IPS-18c (cell line): ENCODE measurements around the gene TSEN34.
A peak's percentile ranks its signal among the peaks of the same experiment; 100 is the strongest.

Experiments used
- H3K4me3 ChIP-seq: 2 replicates; pipeline ENCODE4 v1.7.0; 2013; ENCODE audit warnings: low read depth, mild to moderate bottlenecking, low read length, moderate library complexity; ENCODE audit not compliant: insufficient read depth
- H3K9me3 ChIP-seq: one replicate; pipeline ENCODE4 v1.6.1; 2013; ENCODE audit warnings: mild to moderate bottlenecking, low read length, moderate library complexity; ENCODE audit not compliant: control insufficient read depth, insufficient read depth

Gene TSEN34

DNA sequence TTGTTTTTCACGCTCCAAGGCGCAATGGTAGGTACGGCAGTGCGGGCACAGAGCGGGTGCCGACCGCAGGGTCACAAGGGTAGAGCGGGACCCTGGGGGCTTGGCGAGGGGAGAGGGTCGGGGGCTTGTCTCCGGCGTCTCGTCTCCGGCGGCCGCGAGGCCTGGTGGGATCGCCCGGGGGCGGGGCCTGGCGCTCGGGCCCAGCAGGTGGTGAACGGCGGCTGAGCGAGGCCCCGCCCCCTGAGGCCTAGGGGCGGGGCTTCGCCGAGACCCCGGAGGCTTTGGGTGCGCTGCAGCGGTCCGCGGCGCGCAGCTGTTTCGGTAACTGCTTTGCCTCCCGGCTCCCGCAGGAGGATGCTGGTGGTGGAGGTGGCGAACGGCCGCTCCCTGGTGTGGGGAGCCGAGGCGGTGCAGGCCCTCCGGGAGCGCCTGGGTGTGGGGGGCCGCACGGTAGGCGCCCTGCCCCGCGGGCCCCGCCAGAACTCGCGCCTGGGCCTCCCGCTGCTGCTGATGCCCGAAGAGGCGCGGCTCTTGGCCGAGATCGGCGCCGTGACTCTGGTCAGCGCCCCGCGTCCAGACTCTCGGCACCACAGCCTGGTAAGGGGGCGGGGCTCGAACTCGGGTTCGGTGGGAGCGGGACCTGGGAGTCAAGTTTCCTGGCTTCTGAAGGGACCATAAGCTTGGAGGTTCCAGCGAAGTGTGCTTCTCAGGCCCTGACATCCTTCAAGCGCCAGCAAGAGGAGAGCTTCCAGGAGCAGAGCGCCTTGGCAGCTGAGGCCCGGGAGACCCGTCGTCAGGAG, at the start of gene TSEN34:
Gene TSEN34, plus strand, starts transcription at position 298 of the 800 bp plus-strand sequence. Its CDS starts 57 bp downstream, at position 355.
- H3K4me3 ChIP-seq = peak within 1 kb of the TSS; percentile 97

DNA sequence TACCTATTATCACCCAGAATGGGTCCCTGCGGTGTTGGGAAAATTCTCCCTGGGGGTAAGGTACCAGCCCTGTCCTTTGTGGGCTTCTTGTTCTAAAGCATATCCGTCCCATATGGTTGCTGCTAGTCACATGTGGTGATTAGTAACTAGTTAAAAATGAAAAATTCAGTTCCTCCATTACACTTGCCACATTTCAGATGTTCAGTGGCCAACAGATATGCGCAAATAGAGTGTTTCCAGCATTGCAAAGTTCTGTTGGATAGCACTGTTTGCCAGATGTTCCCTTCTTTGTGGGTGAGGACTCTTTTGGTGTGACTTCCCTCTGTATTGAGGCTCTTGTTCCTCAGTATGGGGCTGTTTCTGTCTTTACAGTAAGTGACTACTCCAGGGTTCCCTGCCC, 49.8 kb upstream of the TSEN34 start:
- H3K9me3 ChIP-seq = peaks cover 2% of the 10 kb centered on the region
- H3K4me3 ChIP-seq = no peak overlapping the region

More for the DNA sequence above, at the start of gene TSEN34:
- peaks cover 5% of the 10 kb centered on the region for H3K9me3 ChIP-seq

DNA sequence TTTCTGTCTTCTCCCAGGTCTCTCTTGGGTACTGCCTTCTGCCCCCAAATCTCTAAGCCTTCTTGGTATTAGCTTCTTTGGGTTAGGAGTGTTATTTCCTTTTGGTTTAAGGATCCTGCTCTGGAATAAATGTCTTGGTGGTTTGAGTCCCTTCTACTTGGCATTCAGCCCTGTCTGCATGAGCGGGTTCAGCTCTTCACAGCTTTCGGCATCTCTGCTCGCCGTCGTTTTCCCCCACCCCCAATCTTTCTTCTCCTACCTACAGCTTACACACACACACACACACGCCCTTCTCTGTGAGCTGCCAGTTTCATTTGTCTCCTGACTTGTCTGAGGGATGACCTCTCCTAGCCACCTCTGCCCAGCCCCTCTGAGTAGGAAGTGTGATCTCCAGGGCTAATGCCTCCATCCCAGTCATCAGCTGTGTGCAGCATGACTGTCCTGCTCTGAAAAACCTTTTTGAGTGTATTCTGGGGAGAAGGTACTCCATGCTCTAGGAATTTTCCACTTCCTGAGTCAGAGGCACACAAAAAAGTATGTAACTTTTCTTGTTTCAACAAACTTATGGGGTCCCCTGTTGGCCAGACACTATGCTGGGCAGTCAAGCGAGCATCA, 48.8 kb upstream of the TSEN34 start:
- Histone ChIP-seq H3K4me3 (no peak overlapping the region), H3K9me3 (peaks cover 3% of the 10 kb centered on the region)

DNA sequence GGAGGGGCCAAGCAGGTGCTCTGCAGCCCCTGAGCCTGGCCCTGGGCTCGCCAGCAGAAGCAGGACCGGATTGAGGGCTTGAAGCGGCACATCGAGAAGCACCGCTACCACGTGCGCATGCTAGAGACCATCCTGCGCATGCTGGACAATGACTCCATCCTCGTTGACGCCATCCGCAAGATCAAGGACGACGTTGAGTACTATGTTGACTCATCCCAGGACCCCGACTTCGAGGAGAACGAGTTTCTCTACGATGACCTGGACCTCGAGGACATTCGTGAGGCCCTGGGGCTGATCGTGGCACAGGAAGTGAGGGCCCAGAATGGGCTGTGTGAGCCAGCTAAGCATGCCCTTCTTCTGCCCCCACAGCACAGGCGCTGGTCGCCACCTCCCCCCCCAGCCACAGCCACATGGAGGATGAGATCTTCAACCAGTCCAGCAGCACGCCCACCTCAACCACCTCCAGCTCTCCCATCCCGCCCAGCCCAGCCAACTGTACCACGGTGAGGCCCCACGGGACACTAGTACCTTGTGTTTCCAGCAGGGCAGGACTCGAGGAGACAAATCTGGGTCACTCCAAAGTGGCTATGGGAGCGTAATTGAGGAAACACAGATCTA, 45.5 kb upstream of the TSEN34 start:
- Histone ChIP-seq H3K9me3 (peaks cover 3% of the 10 kb centered on the region), H3K4me3 (no peak overlapping the region)

DNA sequence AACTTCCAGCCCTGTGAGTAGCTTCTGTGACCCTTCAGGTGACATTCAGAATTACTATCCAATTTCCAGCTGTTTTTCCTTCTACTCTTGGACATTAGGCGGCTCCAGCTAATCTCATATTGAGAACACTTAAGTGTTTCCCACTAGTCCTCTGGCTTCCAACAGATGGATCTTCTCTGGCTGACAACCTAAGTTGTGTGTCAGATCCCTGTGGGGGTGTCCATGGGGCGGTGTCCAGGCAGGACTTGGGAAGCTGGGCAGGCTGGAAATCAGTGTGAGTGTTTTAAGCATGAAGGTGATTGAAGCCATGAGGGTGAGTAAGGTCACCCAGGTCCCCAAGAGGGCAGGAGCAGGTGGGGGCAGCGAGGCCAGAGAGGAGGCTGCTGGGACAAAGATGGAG, 43.4 kb upstream of the TSEN34 start:
- Histone ChIP-seq H3K4me3 (no peak overlapping the region), H3K9me3 (peaks cover 3% of the 10 kb centered on the region)

DNA sequence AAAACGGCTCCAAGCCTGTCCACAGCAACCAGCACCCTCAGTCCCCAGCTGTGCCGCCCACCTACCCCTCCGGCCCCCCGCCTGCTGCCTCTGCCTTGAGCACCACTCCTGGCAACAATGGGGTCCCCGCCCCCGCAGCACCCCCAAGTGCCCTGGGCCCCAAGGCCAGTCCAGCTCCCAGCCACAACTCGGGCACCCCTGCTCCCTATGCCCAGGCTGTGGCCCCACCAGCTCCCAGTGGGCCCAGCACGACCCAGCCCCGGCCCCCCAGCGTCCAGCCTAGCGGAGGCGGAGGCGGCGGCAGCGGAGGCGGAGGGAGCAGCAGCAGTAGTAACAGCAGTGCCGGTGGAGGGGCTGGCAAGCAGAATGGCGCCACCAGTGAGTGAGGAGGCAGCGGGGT, 43.0 kb upstream of the TSEN34 start:
- Histone ChIP-seq H3K9me3 (peaks cover 3% of the 10 kb centered on the region), H3K4me3 (no peak overlapping the region)

DNA sequence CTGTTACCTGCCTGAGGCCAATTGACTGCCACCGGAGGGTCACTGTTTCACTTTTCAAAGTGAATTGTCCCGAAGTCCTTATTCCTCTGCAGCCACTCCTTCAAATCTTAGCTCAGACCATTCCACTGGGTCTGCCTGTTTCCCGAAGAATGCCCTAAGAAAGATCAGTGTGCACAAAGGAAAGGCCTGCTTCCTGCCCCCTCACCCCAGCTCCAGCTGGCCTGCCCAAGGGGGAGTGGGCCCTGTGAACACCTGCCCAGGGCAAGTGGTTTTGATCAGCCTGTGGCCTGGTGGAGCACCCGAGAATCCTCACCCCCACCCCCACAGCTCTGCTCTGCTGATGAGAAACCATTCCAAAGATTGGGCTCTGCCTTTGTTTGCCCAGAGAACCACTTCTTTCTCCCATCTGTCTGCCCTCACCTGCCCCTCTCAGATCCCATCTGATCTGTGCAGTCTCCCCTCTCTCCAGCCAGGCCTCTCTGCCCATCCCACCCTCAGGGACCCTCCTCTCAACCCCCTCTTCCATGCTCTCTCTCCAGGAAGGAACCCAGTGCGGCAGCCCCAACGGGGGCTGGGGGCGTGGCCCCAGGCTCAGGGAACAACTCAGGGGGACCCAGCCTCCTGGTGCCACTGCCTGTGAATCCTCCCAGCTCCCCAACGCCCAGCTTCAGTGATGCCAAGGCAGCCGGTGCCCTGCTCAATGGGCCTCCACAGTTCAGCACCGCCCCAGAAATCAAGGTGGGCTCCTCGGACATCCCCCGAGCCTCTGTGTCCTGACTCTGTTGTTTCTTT, 41.9 kb upstream of the TSEN34 start:
- H3K9me3 ChIP-seq = peaks cover 3% of the 10 kb centered on the region
- no peak overlapping the region for H3K4me3 ChIP-seq

DNA sequence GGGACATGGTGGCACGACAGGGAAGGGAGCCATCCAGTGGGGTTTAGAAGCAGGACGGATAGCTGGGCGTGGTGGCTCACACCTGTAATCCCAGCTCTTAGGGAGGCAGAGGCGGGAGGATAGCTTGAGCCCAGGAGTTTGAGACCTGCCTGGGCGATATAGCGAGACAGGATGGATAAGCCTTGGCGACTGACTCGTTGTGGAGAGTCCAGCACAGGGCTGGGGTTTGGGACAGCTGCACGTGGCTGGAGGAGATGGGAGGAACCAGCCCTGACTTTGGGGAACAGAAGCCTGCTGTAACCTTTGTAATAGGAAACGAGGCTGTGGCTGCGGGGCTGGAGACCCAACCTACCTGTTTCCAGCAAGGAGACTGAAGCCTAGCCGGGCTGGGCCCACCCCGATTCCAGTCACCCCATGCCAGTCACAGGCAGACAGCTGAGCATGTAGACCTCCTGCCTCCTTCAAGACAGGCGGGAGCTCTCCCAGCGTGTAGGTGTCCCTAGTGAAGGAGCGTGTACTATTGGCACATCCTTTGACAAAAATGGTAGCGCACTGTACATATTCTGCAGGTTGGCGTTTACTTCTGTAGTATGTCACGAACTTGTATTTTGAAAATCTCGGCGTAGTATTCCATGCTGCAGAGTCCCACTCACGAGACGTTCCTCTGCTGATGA, 39.6 kb upstream of the TSEN34 start:
- no peaks in the 10 kb centered on the region for H3K9me3 ChIP-seq
- H3K4me3 ChIP-seq = no peak overlapping the region

DNA sequence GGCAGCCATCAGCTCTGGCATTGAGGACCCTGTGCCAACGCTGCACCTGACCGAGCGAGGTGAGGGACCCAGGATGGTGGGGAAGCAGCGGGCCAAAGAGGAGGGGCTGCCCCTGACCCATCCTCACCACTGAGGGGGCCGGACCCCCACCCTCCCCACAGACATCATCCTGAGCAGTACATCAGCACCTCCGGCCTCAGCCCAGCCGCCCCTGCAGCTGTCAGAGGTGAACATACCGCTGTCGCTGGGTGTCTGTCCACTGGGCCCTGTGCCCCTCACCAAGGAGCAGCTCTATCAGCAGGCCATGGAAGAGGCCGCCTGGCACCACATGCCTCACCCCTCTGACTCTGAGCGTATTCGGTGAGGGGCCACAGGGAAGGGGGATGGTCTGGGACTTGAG, 38.8 kb upstream of the TSEN34 start:
- Histone ChIP-seq H3K4me3 (no peak overlapping the region), H3K9me3 (no peaks in the 10 kb centered on the region)

DNA sequence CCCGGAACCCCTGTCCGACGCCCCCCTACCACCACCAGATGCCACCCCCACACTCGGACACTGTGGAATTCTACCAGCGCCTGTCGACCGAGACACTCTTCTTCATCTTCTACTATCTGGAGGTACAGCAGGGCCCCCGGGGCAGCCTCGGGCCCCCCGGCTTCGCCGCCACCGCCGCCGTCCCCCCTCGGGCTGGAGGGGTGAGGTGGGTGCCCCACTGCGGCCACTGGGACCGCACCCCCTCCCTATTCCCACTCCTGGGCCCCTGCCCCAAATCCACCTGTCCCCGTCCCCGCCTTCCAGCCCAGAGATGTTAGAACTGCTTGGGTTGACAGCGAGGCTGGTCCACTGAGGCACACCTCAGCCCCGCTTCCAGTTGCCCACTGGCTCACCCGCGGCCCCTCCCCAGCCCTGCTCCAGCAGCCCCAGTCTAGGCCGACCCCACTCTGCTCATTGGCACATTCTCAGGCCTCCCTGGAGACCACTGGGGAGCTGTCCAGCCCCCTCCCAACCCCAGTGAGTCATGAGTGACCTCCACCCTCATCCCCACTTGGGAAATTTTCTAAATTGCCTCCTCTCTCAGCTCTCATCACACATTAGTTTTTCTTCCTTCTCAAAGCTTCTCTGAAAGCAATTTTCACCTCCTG, 38.1 kb upstream of the TSEN34 start:
- Histone ChIP-seq H3K4me3 (no peak overlapping the region), H3K9me3 (no peaks in the 10 kb centered on the region)

DNA sequence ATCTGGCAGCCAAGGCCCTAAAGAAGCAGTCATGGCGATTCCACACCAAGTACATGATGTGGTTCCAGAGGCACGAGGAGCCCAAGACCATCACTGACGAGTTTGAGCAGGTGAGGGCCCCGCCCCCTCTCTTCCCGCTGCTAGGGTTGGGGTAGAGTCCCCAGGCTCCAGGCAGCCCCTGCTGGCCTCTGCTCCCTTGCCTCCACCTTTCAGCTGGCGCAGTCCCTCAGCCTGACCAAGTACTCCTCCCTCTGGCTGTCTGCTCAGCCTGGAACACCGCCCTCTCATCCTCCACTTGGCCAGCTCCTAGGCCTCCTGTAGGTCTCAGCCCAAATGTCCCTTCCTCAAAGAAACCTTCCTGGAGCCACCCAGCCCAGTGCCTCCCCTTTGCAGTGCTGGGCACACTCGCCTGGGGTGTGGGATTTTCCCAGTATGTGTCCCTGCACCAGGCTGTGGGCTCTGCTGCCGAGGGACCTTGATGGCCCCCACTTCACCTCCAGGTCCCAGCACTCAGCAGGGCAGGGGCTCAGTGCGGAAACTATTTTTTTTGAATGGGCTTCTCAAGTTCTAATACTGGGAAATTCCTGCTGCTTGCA, 37.3 kb upstream of the TSEN34 start:
- H3K9me3 ChIP-seq = no peaks in the 10 kb centered on the region

DNA sequence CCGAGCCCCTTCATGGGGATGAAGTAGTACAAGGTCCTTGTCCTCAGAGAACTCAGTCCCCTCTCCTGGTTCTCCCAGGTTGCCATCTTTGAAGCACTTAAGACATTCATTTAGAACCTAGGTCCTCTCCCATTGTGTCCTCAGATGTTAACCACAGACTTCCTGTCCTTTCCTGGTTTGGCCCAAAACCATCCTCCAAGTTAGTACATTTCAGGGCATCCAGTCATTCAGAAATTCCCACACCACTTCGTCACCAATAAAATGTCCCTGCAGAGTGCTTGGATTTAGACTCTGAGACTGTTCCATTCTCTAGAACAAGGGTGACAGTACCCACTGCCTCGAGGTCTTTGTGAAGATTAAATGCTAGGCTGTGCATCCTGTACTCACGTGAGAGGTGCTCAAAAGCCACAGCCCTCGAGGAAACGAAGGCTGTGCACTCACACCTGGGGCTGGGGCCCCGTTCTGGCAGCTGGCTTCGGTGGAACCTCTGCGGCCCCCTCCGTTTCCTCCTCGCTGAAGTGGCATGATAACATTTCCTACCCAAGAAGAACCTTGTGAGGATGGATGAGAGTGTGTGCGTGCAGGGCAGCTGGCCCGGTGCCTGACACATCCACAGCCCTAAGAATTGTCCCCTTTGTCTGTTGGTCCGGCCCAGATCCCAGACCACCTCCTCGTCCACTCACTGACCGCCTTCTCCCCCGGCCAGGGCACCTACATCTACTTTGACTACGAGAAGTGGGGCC, 36.3 kb upstream of the TSEN34 start:
- no peak overlapping the region for H3K4me3 ChIP-seq
- no peaks in the 10 kb centered on the region for H3K9me3 ChIP-seq

More for the DNA sequence above, 37.3 kb upstream of the TSEN34 start:
- no peak overlapping the region for H3K4me3 ChIP-seq

DNA sequence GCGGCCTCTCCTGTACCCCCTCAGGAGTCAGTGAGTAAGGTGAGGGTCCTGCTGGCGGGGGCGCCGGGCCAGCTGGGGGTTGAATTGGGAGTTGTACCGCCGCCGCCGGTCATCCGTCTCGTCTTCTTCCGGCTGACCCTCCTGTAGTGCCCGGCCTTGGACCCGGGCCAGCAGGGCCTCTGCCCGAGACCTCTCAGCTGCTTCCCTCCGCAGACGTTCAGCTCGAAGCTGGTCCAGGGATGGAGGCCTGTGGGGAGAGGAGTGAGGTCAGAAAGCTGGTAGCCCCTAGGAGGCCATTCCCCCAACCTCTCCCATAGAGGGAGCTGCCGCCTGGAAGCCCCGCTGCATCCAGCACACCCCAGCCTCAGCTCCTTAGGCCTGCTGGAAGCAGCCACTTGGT, 35.4 kb upstream of the TSEN34 start:
- H3K4me3 ChIP-seq = no peak overlapping the region

DNA sequence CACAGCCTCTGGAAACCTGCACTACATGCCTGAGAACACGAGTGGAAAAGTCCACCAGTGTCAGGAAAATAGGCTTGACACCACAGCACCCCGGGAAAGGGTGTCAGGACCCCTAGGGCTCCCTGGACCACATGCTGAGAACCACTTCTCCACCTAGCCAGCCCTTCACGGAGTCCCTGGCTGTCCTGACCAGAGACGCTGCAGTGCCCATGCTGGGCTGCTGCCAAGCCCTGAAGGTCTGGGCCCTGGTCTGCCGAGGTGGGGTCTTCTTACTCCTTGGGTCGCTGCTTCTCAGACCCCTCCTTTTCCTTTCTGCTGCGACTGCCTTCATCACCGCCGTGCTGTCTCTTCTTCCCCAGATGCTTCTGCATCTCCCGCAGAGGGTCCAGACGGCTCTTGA, 34.6 kb upstream of the TSEN34 start:
- Histone ChIP-seq H3K9me3 (no peaks in the 10 kb centered on the region), H3K4me3 (no peak overlapping the region)

More for the DNA sequence above, 35.4 kb upstream of the TSEN34 start:
- H3K9me3 ChIP-seq = no peaks in the 10 kb centered on the region

DNA sequence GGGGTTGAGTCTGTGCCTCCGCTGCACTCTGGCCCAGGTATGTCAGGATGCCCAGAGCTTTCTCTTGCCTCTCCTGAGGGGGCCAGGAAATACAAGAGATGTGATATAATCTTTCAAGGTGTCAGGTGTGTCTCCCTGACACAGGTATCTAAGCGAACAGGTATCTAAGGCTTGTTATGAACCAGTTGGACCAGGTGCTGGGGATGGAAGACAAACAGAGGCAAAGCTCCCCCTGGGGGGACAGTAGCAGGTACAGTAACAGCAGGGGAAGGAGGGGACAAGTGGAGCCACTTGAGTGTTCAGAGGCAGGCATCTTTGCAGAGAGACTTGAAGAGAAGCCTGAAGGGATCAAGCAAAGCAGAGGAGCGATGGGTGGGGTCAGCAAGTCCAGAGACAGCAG, 34.2 kb upstream of the TSEN34 start:
- Histone ChIP-seq H3K4me3 (no peak overlapping the region), H3K9me3 (no peaks in the 10 kb centered on the region)
